Stomach (tissue), 9 donors: ENCODE data around the gene LYRM4. TPM values are rescaled to one million over a fixed set of nuclear protein-coding genes. Genes with fewer than 3 reads are reported as not detected.

Experiments used
- DNase-seq, 2 donors: peaks; one replicate each; pipeline versions ENCODE4 v3.0.0 to v3.0.0-alpha.2; 2013 to 2019
- H3K27ac ChIP-seq, 5 donors: fragments of 200-600 bp in 4 of 5; sonication (generic) in 4 of 5; one replicate each; pipeline ENCODE4 v1.5.1; 2013 to 2019; ENCODE audit warnings: mild to moderate bottlenecking in 1 of 5, moderate library complexity in 1 of 5
- H3K27me3 ChIP-seq, 3 donors: fragments of 200-600 bp; sonication (generic); one replicate each; pipeline ENCODE4 v1.5.1; 2017 to 2019; ENCODE audit warnings: mixed run types in 1 of 3
- H3K36me3 ChIP-seq, 4 donors: fragments of 200-600 bp; sonication (generic); 1 replicate in 3 of 4; 2 replicates in 1 of 4; pipeline ENCODE4 v1.5.1; 2016 to 2019
- H3K4me1 ChIP-seq, 4 donors: fragments of 200-600 bp; sonication (generic); one replicate each; pipeline ENCODE4 v1.5.1; 2016 to 2019
- H3K4me3 ChIP-seq, 4 donors: fragments of 200-600 bp; sonication (generic) in 3 of 4; one replicate each; pipeline ENCODE4 v1.5.1; 2016 to 2019; ENCODE audit warnings: mild to moderate bottlenecking in 1 of 4
- H3K9me3 ChIP-seq, 4 donors: fragments of 200-600 bp; sonication (generic); one replicate each; pipeline ENCODE4 v1.5.1; 2016 to 2019
- EP300 ChIP-seq: sonication (generic); formaldehyde crosslinking; IDR thresholded peaks from one replicate; pipeline ENCODE4 v1.6.1; 2017; ENCODE audit warnings: antibody characterized with exemption
- POLR2A ChIP-seq, 4 donors: fragments of 450-650 bp; IDR thresholded peaks; one replicate each; pipeline ENCODE4 v1.6.1; 2016; ENCODE audit warnings: antibody characterized with exemption in 4 of 4, control low read depth in 2 of 4, mild to moderate bottlenecking in 1 of 4, moderate library complexity in 1 of 4
- POLR2AphosphoS5 ChIP-seq, 3 donors: sonication (generic); formaldehyde crosslinking; IDR thresholded peaks; one replicate each; pipeline ENCODE4 v1.6.1; 2016; ENCODE audit warnings: antibody characterized with exemption in 3 of 3
- WGBS, 5 donors: extraction: QIAGEN DNeasy Blood & Tissue Kit in 3 of 5; methylation state at CpG; one replicate each; pipeline versions ENCODE4 v1.1.5 to v1.1.7; 2013 to 2018; 5-methylcytosine and 5-hydroxymethylcytosine counted together
- intact Hi-C: fragments of 100-400 bp; cut with DNase I; formaldehyde crosslinking; loops from one replicate; pipeline ENCODE4 v1.15.1; 2023; ENCODE audit warnings: low total_unique reads
- polyA plus RNA-seq, 3 donors: library from polyadenylated mRNA; stranded (reverse); fragments of 200-250 nt; gene quantifications; one replicate each; pipeline ENCODE4 v1.2.3, GENCODE V29; 2013
- total RNA-seq, 5 donors: library from RNA; depleted of rRNA; stranded (reverse); fragments of >200 nt; gene quantifications; one replicate each; pipeline versions ENCODE4 v1.1.0 to v1.2.3, GENCODE V29; 2014 to 2016
- TF ChIP-seq, protein P1 (sequence below), 7 experiments: fragments of 450-650 bp in 4 of 7; fragments of 200-600 bp in 3 of 7; sonication (generic) in 3 of 7; IDR thresholded peaks; one replicate each; pipeline ENCODE4 v1.5.1; 2016 to 2019; ENCODE audit warnings: antibody characterized with exemption in 7 of 7, control low read depth in 2 of 7, mild to moderate bottlenecking in 1 of 7
- donor health status: healthy with polysubstance abuse.
- donor health status: Bipolar disorder and iron deficiency.
- donor health status: healthy.

The LYRM4 gene
- total and polyA plus RNA-seq, 8 donors, result 0.58 to 31.4 (median 18.5) TPM; not detected in 1

GRCh38 chr6:5080574-5080973 is 180.2 kb downstream of the LYRM4 start:
- WGBS, 5 donors, result 55 to 81% (median 69%) methylated on average over 3 of the region's 3 CpGs
- intact Hi-C loops, result no loop called here
- no peak for DNase-seq

GRCh38 chr6:5079692-5080091 is 181.1 kb downstream of the LYRM4 start:
- H3K27me3 ChIP-seq, result peaks cover 0 to 15% (median 8%) of the 10 kb centered on the region in 3 donors
- no peak overlapping the region for H3K4me3 ChIP-seq
- no peaks in the 10 kb centered on the region for H3K9me3 ChIP-seq
- WGBS, 5 donors, result 78 to 94% (median 87%) methylated on average over 2 of the region's 2 CpGs
- no peak for TF ChIP-seq POLR2A (IDR thresholded peaks at IDR 0.05)
- TF ChIP-seq EP300, result no peak
- TF ChIP-seq, protein P1, sequence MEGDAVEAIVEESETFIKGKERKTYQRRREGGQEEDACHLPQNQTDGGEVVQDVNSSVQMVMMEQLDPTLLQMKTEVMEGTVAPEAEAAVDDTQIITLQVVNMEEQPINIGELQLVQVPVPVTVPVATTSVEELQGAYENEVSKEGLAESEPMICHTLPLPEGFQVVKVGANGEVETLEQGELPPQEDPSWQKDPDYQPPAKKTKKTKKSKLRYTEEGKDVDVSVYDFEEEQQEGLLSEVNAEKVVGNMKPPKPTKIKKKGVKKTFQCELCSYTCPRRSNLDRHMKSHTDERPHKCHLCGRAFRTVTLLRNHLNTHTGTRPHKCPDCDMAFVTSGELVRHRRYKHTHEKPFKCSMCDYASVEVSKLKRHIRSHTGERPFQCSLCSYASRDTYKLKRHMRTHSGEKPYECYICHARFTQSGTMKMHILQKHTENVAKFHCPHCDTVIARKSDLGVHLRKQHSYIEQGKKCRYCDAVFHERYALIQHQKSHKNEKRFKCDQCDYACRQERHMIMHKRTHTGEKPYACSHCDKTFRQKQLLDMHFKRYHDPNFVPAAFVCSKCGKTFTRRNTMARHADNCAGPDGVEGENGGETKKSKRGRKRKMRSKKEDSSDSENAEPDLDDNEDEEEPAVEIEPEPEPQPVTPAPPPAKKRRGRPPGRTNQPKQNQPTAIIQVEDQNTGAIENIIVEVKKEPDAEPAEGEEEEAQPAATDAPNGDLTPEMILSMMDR (IDR thresholded peaks at IDR 0.05), result no peak
- no peak for TF ChIP-seq POLR2AphosphoS5 (IDR thresholded peaks at IDR 0.05)
- intact Hi-C loops, result no loop called here
- H3K27ac ChIP-seq, result no peak overlapping the region
- H3K4me1 ChIP-seq, result peaks cover 7 to 11% (median 9%) of the 10 kb centered on the region in 4 donors
- H3K36me3 ChIP-seq, result no peaks in the 10 kb centered on the region
- DNase-seq, result no peak

More at GRCh38 chr6:5080574-5080973, 180.2 kb downstream of the LYRM4 start:
- TF ChIP-seq, protein P1 (IDR thresholded peaks at IDR 0.05), result no peak
- TF ChIP-seq EP300 (no peak), POLR2AphosphoS5 (IDR thresholded peaks at IDR 0.05) (no peak), POLR2A (IDR thresholded peaks at IDR 0.05) (no peak)
- H3K4me1 ChIP-seq, result peaks cover 7 to 20% (median 17%) of the 10 kb centered on the region in 4 donors
- H3K36me3 ChIP-seq, result no peaks in the 10 kb centered on the region
- no peaks in the 10 kb centered on the region for H3K9me3 ChIP-seq
- H3K27ac ChIP-seq, result no peak overlapping the region
- H3K4me3 ChIP-seq, result no peak overlapping the region
- peaks cover 0 to 24% (median 16%) of the 10 kb centered on the region in 3 donors for H3K27me3 ChIP-seq

- H3K4me1 ChIP-seq, result no peaks in the 10 kb centered on the region
- no peak overlapping the region for H3K4me3 ChIP-seq
- H3K9me3 ChIP-seq, result no peaks in the 10 kb centered on the region
- WGBS, 5 donors, result 58 to 68% (median 62%) methylated on average over 5 of the region's 5 CpGs
- H3K27me3 ChIP-seq, result no peaks in the 10 kb centered on the region
- TF ChIP-seq POLR2AphosphoS5 (IDR thresholded peaks at IDR 0.05), result no peak
- TF ChIP-seq EP300, result no peak
- TF ChIP-seq, protein P1 (IDR thresholded peaks at IDR 0.05), result no peak
- TF ChIP-seq POLR2A (IDR thresholded peaks at IDR 0.05), result no peak
- no peak for DNase-seq
- no peak overlapping the region for H3K27ac ChIP-seq
- H3K36me3 ChIP-seq, result no peaks in the 10 kb centered on the region
- intact Hi-C loops, result no loop called here
These were observed 182.6 kb downstream of the LYRM4 start for GRCh38 chr6:5078121-5078669.

DNA sequence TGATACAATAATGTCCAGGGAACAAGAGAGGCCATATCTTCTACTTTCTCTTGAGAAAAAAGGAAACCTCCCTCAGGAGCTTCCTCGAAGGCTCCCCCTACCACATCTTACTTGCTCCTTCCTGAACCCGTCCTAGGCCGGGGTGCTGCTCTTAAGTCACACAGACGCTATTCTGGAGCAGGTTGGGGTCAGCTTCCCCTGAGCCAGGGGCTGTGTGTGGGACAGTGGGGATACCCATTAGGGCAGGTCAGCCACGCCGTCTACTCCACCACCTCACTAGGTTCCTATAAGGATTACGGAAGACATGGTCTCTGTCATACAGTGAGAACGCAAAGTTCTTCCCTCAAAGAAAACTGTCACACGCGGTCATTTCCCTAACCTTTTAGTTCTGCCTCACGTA is 183.8 kb downstream of the LYRM4 start:
- H3K36me3 ChIP-seq, result no peaks in the 10 kb centered on the region
- no peaks in the 10 kb centered on the region for H3K27me3 ChIP-seq
- TF ChIP-seq, protein P1 (IDR thresholded peaks at IDR 0.05), result no peak
- TF ChIP-seq EP300 (no peak), POLR2A (IDR thresholded peaks at IDR 0.05) (no peak), POLR2AphosphoS5 (IDR thresholded peaks at IDR 0.05) (no peak)
- H3K4me3 ChIP-seq, result no peak overlapping the region
- H3K27ac ChIP-seq, result no peak overlapping the region
- intact Hi-C loops, result no loop called here
- no peaks in the 10 kb centered on the region for H3K9me3 ChIP-seq
- no peaks in the 10 kb centered on the region for H3K4me1 ChIP-seq
- no peak for DNase-seq
- 90 to 95% (median 93%) methylated on average over 8 to 11 of the region's 11 CpGs for WGBS, 5 donors
